Left lung (tissue), 10 donors: ENCODE measurements around the gene CASP3. TPM values are rescaled to one million over a fixed set of nuclear protein-coding genes. Genes with fewer than 3 reads are reported as not detected.
"Not testable (repeated sequence)": the region's sequence is repeated elsewhere in the genome, so short reads cannot be mapped to it uniquely, and the experiment has no call there.

Experiments used
- ATAC-seq: fragments of 200-7000 bp; cut with Tn5 transposase; one replicate; pipeline ENCODE4 v1.9.1; 2020; ENCODE audit warnings: moderate library complexity
- DNase-seq, 4 donors: peaks; one replicate each; pipeline ENCODE4 v3.0.0-alpha.2; 2013 to 2020
- H3K27ac ChIP-seq, 2 donors: fragments of 200-600 bp; sonication (generic) in 1 of 2; one replicate each; pipeline versions ENCODE4 v1.5.0 to v1.8.0; 2020 to 2021
- H3K27me3 ChIP-seq, 2 donors: fragments of 200-600 bp; sonication (generic) in 1 of 2; one replicate each; pipeline versions ENCODE4 v1.5.0 to v1.8.0; 2020 to 2021
- H3K36me3 ChIP-seq, 2 donors: fragments of 200-600 bp; sonication (generic) in 1 of 2; one replicate each; pipeline versions ENCODE4 v1.5.0 to v1.8.0; 2020 to 2021
- H3K4me1 ChIP-seq, 2 donors: fragments of 200-600 bp; one replicate each; pipeline ENCODE4 v1.8.0; 2021
- H3K4me3 ChIP-seq, 2 donors: fragments of 200-600 bp; sonication (generic) in 1 of 2; one replicate each; pipeline versions ENCODE4 v1.5.0 to v1.8.0; 2020 to 2021; ENCODE audit warnings: mild to moderate bottlenecking in 1 of 2
- H3K9me3 ChIP-seq, 2 donors: fragments of 200-600 bp; sonication (generic) in 1 of 2; one replicate each; pipeline versions ENCODE4 v1.5.0 to v1.8.0; 2020 to 2021
- CTCF ChIP-seq, 2 donors: fragments of 200-600 bp; sonication (generic) in 1 of 2; IDR thresholded peaks; one replicate each; pipeline versions ENCODE4 v1.5.0 to v1.8.0; 2021; ENCODE audit warnings: antibody characterized with exemption in 2 of 2
- intact Hi-C, 2 donors: fragments of 100-400 bp; cut with DNase I; formaldehyde crosslinking; loops; one replicate each; pipeline versions ENCODE4 v1.11.2 to v1.14.2; 2022
- polyA plus RNA-seq, 6 donors: library from polyadenylated mRNA; unstranded; fragments of 120-200 nt; gene quantifications; one replicate each; pipeline ENCODE4 v1.2.1, GENCODE V29; 2013; ENCODE audit not compliant: insufficient read length in 6 of 6
- total RNA-seq, 2 donors: library from RNA; stranded (reverse); fragmentation: NEBNext Ultra II Directional; extraction: Animal tissue kit (Norgen Biotek cat#: 25700); gene quantifications; one replicate each; pipeline ENCODE4 v1.2.1, GENCODE V29; 2021
- donor health status: DM: no; HTN: yes; CAD: no.
- donor health status: DM: no; HTN: no; CAD: no.

The CASP3 gene
- total and polyA plus RNA-seq, 8 donors = 19.1 to 37.9 (median 35.0) TPM

GRCh38 chr4:184624972-184625554 lies 24.2 kb downstream of the CASP3 start:
- no peak for TF ChIP-seq CTCF (IDR thresholded peaks at IDR 0.05)
- intact Hi-C loops = no loop called here
- no peak for DNase-seq

GRCh38 chr4:184624504-184624903 lies 24.7 kb downstream of the CASP3 start:
- ATAC-seq, H3K27ac ChIP-seq, H3K4me3 ChIP-seq, DNase-seq, H3K27me3 ChIP-seq, intact Hi-C loops, H3K9me3 ChIP-seq, H3K4me1 ChIP-seq: not testable (repeated sequence)
- peaks cover 0 to 36% of the 10 kb centered on the region in 2 donors for H3K36me3 ChIP-seq

More at GRCh38 chr4:184624972-184625554, 24.2 kb downstream of the CASP3 start:
- H3K27me3 ChIP-seq = no peaks in the 10 kb centered on the region
- peaks cover 0 to 41% of the 10 kb centered on the region in 2 donors for H3K36me3 ChIP-seq
- H3K27ac ChIP-seq = no peak overlapping the region
- H3K4me3 ChIP-seq = no peak overlapping the region
- H3K9me3 ChIP-seq = no peaks in the 10 kb centered on the region
- H3K4me1 ChIP-seq = peaks cover 0 to 4% of the 10 kb centered on the region in 2 donors
- ATAC-seq = no peak

- peaks cover 0 to 4% of the 10 kb centered on the region in 2 donors for H3K4me1 ChIP-seq
- H3K4me3 ChIP-seq = no peak overlapping the region
- no peaks in the 10 kb centered on the region for H3K27me3 ChIP-seq
- H3K36me3 ChIP-seq = peaks cover 0 to 8% of the 10 kb centered on the region in 2 donors
- no peak for DNase-seq
- no peak for ATAC-seq
- no peak for TF ChIP-seq CTCF (IDR thresholded peaks at IDR 0.05)
- H3K9me3 ChIP-seq = no peaks in the 10 kb centered on the region
- no peak overlapping the region for H3K27ac ChIP-seq
- intact Hi-C loops = no loop called here
Measured at GRCh38 chr4:184621518-184621917, 27.7 kb downstream of the CASP3 start.

- H3K27me3 ChIP-seq = no peaks in the 10 kb centered on the region
- no peak for DNase-seq
- no peak for TF ChIP-seq CTCF (IDR thresholded peaks at IDR 0.05)
- intact Hi-C loops = no loop called here
- H3K4me3 ChIP-seq = no peak overlapping the region
- H3K27ac ChIP-seq = no peak overlapping the region
- no peak for ATAC-seq
- H3K9me3 ChIP-seq = no peaks in the 10 kb centered on the region
- H3K36me3 ChIP-seq = no peaks in the 10 kb centered on the region
- H3K4me1 ChIP-seq = no peaks in the 10 kb centered on the region
Measured at GRCh38 chr4:184620212-184620867, 28.9 kb downstream of the CASP3 start.

GRCh38 chr4:184617600-184618196 lies 31.5 kb downstream of the CASP3 start:
- no peak overlapping the region for H3K27ac ChIP-seq
- H3K27me3 ChIP-seq = no peaks in the 10 kb centered on the region
- H3K4me1 ChIP-seq = no peaks in the 10 kb centered on the region
- H3K9me3 ChIP-seq = peaks cover 0 to 7% of the 10 kb centered on the region in 2 donors
- ATAC-seq (no peak), DNase-seq (no peak)
- no peak for TF ChIP-seq CTCF (IDR thresholded peaks at IDR 0.05)
- intact Hi-C loops = no loop called here
- no peaks in the 10 kb centered on the region for H3K36me3 ChIP-seq
- H3K4me3 ChIP-seq = no peak overlapping the region
